Hepatocyte (in vitro differentiated cells): Measurements from ENCODE around the gene ADCYAP1.
"Not testable (repeated sequence)": the region's sequence is repeated elsewhere in the genome, so short reads cannot be mapped to it uniquely, and the experiment has no call there.

Experiments used
- EZH2 ChIP-seq: fragments of 200-600 bp; sonication (generic); IDR thresholded peaks from 2 replicates; pipeline ENCODE4 v1.6.1; 2016; ENCODE audit warnings: antibody characterized with exemption, mild to moderate bottlenecking, borderline replicate concordance
- TF ChIP-seq, protein P1 (sequence below): fragments of 200-600 bp; sonication (generic); IDR thresholded peaks from 2 replicates; pipeline ENCODE4 v1.5.1; 2016; ENCODE audit warnings: antibody characterized with exemption, mild to moderate bottlenecking; ENCODE audit not compliant: poor library complexity

DNA sequence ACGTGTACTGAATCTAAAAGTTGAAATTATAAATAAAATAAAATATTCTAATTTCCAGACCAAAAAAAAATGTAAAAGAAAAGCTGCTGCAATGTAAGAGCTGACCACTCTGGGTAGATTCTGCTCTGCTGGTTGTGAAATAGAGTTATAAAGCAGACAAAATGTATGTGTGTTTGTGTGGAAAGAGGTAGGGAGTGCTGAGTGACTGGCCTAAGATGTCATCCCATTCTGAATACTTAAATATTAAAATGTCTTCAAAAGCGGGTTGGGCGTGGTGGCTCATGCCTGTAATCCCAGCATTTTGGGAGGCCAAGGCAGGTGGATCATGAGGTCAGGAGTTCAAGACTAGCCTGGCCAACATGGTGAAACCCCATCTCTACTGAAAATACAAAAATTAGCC is 31.2 kb upstream of the ADCYAP1 start:
- TF ChIP-seq, protein P1, sequence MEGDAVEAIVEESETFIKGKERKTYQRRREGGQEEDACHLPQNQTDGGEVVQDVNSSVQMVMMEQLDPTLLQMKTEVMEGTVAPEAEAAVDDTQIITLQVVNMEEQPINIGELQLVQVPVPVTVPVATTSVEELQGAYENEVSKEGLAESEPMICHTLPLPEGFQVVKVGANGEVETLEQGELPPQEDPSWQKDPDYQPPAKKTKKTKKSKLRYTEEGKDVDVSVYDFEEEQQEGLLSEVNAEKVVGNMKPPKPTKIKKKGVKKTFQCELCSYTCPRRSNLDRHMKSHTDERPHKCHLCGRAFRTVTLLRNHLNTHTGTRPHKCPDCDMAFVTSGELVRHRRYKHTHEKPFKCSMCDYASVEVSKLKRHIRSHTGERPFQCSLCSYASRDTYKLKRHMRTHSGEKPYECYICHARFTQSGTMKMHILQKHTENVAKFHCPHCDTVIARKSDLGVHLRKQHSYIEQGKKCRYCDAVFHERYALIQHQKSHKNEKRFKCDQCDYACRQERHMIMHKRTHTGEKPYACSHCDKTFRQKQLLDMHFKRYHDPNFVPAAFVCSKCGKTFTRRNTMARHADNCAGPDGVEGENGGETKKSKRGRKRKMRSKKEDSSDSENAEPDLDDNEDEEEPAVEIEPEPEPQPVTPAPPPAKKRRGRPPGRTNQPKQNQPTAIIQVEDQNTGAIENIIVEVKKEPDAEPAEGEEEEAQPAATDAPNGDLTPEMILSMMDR, result not testable (repeated sequence)
- not testable (repeated sequence) for TF ChIP-seq EZH2
